Measurements from ENCODE around the gene BEND7. TPM values are rescaled to one million over a fixed set of nuclear protein-coding genes. Genes with fewer than 3 reads are reported as not detected.

Gene BEND7
- total and polyA plus RNA-seq, 2 of the 13 experiments (the other 11 are each of a cell fraction or from before 2014, with no cell fraction given) = 14.1 to 17.1 TPM

GRCh38 chr10:13563481-13564445 is 34.9 kb upstream of the BEND7 start:
- no peaks in the 10 kb centered on the region for H3K36me3 ChIP-seq (replicated peaks in 1 of 2; ENCODE audit: control insufficient read depth in 1 of 2, insufficient read depth in 2 of 2, low read length in 2 of 2)
- H3K4me1 ChIP-seq (ENCODE audit: insufficient read depth, low read length) = no peaks in the 10 kb centered on the region
- H3K79me2 ChIP-seq (ENCODE audit: insufficient read depth, low read length) = no peaks in the 10 kb centered on the region
- H3K4me3 ChIP-seq (replicated peaks in 1 of 3; ENCODE audit: insufficient read depth in 1 of 3, low read depth in 2 of 3, low read length in 3 of 3) = no peak overlapping the region
- DNase-seq (ENCODE audit: low spot score) (no peak), FAIRE-seq (no peak), ATAC-seq (no peak)
- no peak overlapping the region for H3K27ac ChIP-seq (ENCODE audit: extremely low read length, insufficient read depth, low read length)
- no peaks in the 10 kb centered on the region for H3K9me3 ChIP-seq (ENCODE audit: low read length)
- POLR2A ChIA-PET = no interaction called here
- no TSS peak for BruUV-seq (replicated peaks)
- CTCF ChIA-PET (ENCODE audit: low intra/inter-chr PET ratio, low total read pairs) = no interaction called here
- intact Hi-C loops (cut with micrococcal nuclease; ENCODE audit: unreplicated experiment) = no loop called here
- no peak overlapping the region for H3K9ac ChIP-seq (ENCODE audit: insufficient read depth, low read depth, low read length)
- TF ChIP-seq ZNF605 (CRISPR knock-in tag; IDR thresholded peaks at IDR 0.05) (no peak), CEBPB (IDR thresholded peaks at IDR 0.05; ENCODE audit: borderline replicate concordance, low read depth, low read length) (peak; percentile 15; the same call in 1 of the 2 replicates), ZNF704 (CRISPR knock-in tag; IDR thresholded peaks at IDR 0.05; ENCODE audit: borderline replicate concordance) (no peak)
- no peak overlapping the region for H2AFZ ChIP-seq (ENCODE audit: low read length)
- in situ Hi-C loops (cut with HindIII; ENCODE audit: extremely low pct_ligation_motif_present, low pct_unique_long_range_greater_than_20kb) = no loop called here
- WGBS (ENCODE audit: low lambda C conversion rate) = 71% methylated on average over 11 of the region's 11 CpGs
- no peaks in the 10 kb centered on the region for H4K20me1 ChIP-seq (ENCODE audit: insufficient read depth, low read length)
- no peaks in the 10 kb centered on the region; a peak in 2 of 5 replicates for H3K27me3 ChIP-seq (ENCODE audit: control insufficient read depth in 1 of 2, insufficient read depth in 2 of 2, low read length in 2 of 2)
- no peak overlapping the region for H3K4me2 ChIP-seq (ENCODE audit: low read depth, low read length)

GRCh38 chr10:13560597-13560996 is 31.8 kb upstream of the BEND7 start:
- Histone ChIP-seq H3K27me3 (ENCODE audit: control insufficient read depth in 1 of 2, insufficient read depth in 2 of 2, low read length in 2 of 2) (no peaks in the 10 kb centered on the region; a peak in 2 of 5 replicates), H3K4me3 (replicated peaks in 1 of 3; ENCODE audit: insufficient read depth in 1 of 3, low read depth in 2 of 3, low read length in 3 of 3) (no peak overlapping the region), H3K9ac (ENCODE audit: insufficient read depth, low read depth, low read length) (no peak overlapping the region), H3K4me1 (ENCODE audit: insufficient read depth, low read length) (no peaks in the 10 kb centered on the region), H3K27ac (ENCODE audit: extremely low read length, insufficient read depth, low read length) (no peak overlapping the region), H4K20me1 (ENCODE audit: insufficient read depth, low read length) (no peaks in the 10 kb centered on the region), H3K79me2 (ENCODE audit: insufficient read depth, low read length) (no peaks in the 10 kb centered on the region), H2AFZ (ENCODE audit: low read length) (no peak overlapping the region), H3K36me3 (replicated peaks in 1 of 2; ENCODE audit: control insufficient read depth in 1 of 2, insufficient read depth in 2 of 2, low read length in 2 of 2) (no peaks in the 10 kb centered on the region), H3K9me3 (ENCODE audit: low read length) (no peaks in the 10 kb centered on the region), H3K4me2 (ENCODE audit: low read depth, low read length) (no peak overlapping the region)
- in situ Hi-C loops (cut with HindIII; ENCODE audit: extremely low pct_ligation_motif_present, low pct_unique_long_range_greater_than_20kb) (no loop called here), intact Hi-C loops (cut with micrococcal nuclease; ENCODE audit: unreplicated experiment) (no loop called here)
- ATAC-seq (no peak), DNase-seq (ENCODE audit: low spot score) (no peak), FAIRE-seq (no peak)
- TF ChIP-seq GATAD2A (CRISPR knock-in tag; IDR thresholded peaks at IDR 0.05) (no peak), ATF7-NPFF (CRISPR knock-in tag; IDR thresholded peaks at IDR 0.05; ENCODE audit: low read depth) (no peak), USF2 (IDR thresholded peaks at IDR 0.05; ENCODE audit: low read depth, low read length) (no peak), USF2 (CRISPR knock-in tag; IDR thresholded peaks at IDR 0.05; ENCODE audit: borderline replicate concordance) (no peak), KMT2A (CRISPR knock-in tag; IDR thresholded peaks at IDR 0.05) (no peak), ZNF724P (CRISPR knock-in tag; IDR thresholded peaks at IDR 0.05; ENCODE audit: borderline replicate concordance) (no peak), KLF13 (CRISPR knock-in tag; IDR thresholded peaks at IDR 0.05) (no peak), TGIF2 (CRISPR knock-in tag; IDR thresholded peaks at IDR 0.05) (no peak), RELA (CRISPR knock-in tag; IDR thresholded peaks at IDR 0.05) (no peak)
- ChIA-PET POLR2A (no interaction called here), CTCF (ENCODE audit: low intra/inter-chr PET ratio, low total read pairs) (no interaction called here)
- BruUV-seq (replicated peaks) = no TSS peak

Measured in HepG2 (cell line).